Trophoblast cell (in vitro differentiated cells and primary cell): ENCODE measurements around the gene CLIC4.

Source experiments
- DNase-seq, 2 donors: peaks; one replicate each; pipeline ENCODE4 v3.0.0-alpha.2; 2016
- H2AFZ ChIP-seq: 2 replicates; pipeline ENCODE4 v1.6.1; 2013; ENCODE audit warnings: low read length, moderate library complexity, mild to moderate bottlenecking; ENCODE audit not compliant: insufficient read depth, poor library complexity
- H2AK5ac ChIP-seq: 2 replicates; pipeline ENCODE4 v1.6.1; 2013; ENCODE audit warnings: mild to moderate bottlenecking, low read length
- H2BK120ac ChIP-seq: 2 replicates; pipeline ENCODE4 v1.6.1; 2013; ENCODE audit warnings: low read length, mild to moderate bottlenecking, moderate library complexity; ENCODE audit not compliant: insufficient read depth, poor library complexity
- H2BK12ac ChIP-seq: 2 replicates; pipeline ENCODE4 v1.6.1; 2013; ENCODE audit warnings: mild to moderate bottlenecking, low read length, moderate library complexity
- H2BK5ac ChIP-seq: 2 replicates; pipeline ENCODE4 v1.6.1; 2013; ENCODE audit warnings: low read length, low read depth, moderate library complexity, mild to moderate bottlenecking; ENCODE audit not compliant: poor library complexity
- H3K14ac ChIP-seq: 2 replicates; pipeline ENCODE4 v1.6.1; 2013; ENCODE audit warnings: mild to moderate bottlenecking, low read length
- H3K18ac ChIP-seq: 2 replicates; pipeline ENCODE4 v1.6.1; 2013; ENCODE audit warnings: mild to moderate bottlenecking, low read length
- H3K23ac ChIP-seq: 2 replicates; pipeline ENCODE4 v1.6.1; 2013; ENCODE audit warnings: low read length
- H3K27ac ChIP-seq: 2 replicates; pipeline ENCODE4 v1.5.1; 2013; ENCODE audit warnings: low read depth, mild to moderate bottlenecking, inconsistent platforms, low read length, moderate library complexity
- H3K27me3 ChIP-seq: 2 replicates; pipeline ENCODE4 v1.6.1; 2013; ENCODE audit warnings: inconsistent platforms, mild to moderate bottlenecking, low read length, moderate library complexity; ENCODE audit not compliant: insufficient read depth
- H3K36me3 ChIP-seq, 2 experiments: 1 replicate in 1 of 2; 2 replicates in 1 of 2; pipeline ENCODE4 v1.6.1; 2013; ENCODE audit warnings: low read length in 2 of 2, mild to moderate bottlenecking in 2 of 2, moderate library complexity in 1 of 2; ENCODE audit not compliant: insufficient read depth in 2 of 2, control insufficient read depth in 1 of 2
- H3K4ac ChIP-seq: 2 replicates; pipeline ENCODE4 v1.6.1; 2013; ENCODE audit warnings: low read depth, mild to moderate bottlenecking, low read length, moderate library complexity
- H3K4me1 ChIP-seq, 2 experiments: 1 replicate in 1 of 2; 2 replicates in 1 of 2; pipeline ENCODE4 v1.6.1; 2013; ENCODE audit warnings: low read length in 2 of 2, mild to moderate bottlenecking in 2 of 2, moderate library complexity in 1 of 2; ENCODE audit not compliant: insufficient read depth in 2 of 2, control insufficient read depth in 1 of 2
- H3K4me2 ChIP-seq: 2 replicates; pipeline ENCODE4 v1.6.1; 2013; ENCODE audit warnings: inconsistent platforms, mild to moderate bottlenecking, low read length, moderate library complexity
- H3K4me3 ChIP-seq: 2 replicates; pipeline ENCODE4 v1.5.1; 2013; ENCODE audit warnings: mild to moderate bottlenecking, low read depth, low read length, inconsistent platforms
- H3K79me1 ChIP-seq: one replicate; pipeline ENCODE4 v1.6.1; 2013; ENCODE audit warnings: low read length
- H3K79me2 ChIP-seq: 2 replicates; pipeline ENCODE4 v1.6.1; 2013; ENCODE audit warnings: low read length, mild to moderate bottlenecking; ENCODE audit not compliant: control insufficient read depth, insufficient read depth, poor library complexity
- H3K9ac ChIP-seq: 2 replicates; pipeline ENCODE4 v1.6.1; 2013; ENCODE audit warnings: mild to moderate bottlenecking, low read length
- H3K9me3 ChIP-seq: 2 replicates; pipeline ENCODE4 v1.6.1; 2013; ENCODE audit warnings: low read depth, mild to moderate bottlenecking, control low read depth, inconsistent platforms, low read length; ENCODE audit not compliant: insufficient read depth
- H4K12ac ChIP-seq: 2 replicates; pipeline ENCODE4 v1.6.1; 2013; ENCODE audit warnings: low read depth, mild to moderate bottlenecking, low read length, moderate library complexity
- H4K8ac ChIP-seq: 2 replicates; pipeline ENCODE4 v1.6.1; 2013; ENCODE audit warnings: low read depth, mild to moderate bottlenecking, low read length, moderate library complexity
- H4K91ac ChIP-seq: one replicate; pipeline ENCODE4 v1.6.1; 2013; ENCODE audit warnings: low read depth, mild to moderate bottlenecking, low read length, moderate library complexity
- whole genome bisulfite sequencing: extraction: QIAGEN DNeasy Blood & Tissue Kit; methylation state at CpG from one replicate; pipeline ENCODE4 v1.1.7; 2013; ENCODE audit warnings: missing lambda C conversion rate; ENCODE audit not compliant: insufficient read length, insufficient coverage; ENCODE audit errors: extremely low coverage; 5-methylcytosine and 5-hydroxymethylcytosine counted together

Gene CLIC4

GRCh38 chr1:24861821-24862727 is 116.8 kb downstream of the CLIC4 start:
- H3K27ac ChIP-seq = no peak overlapping the region
- H3K79me2 ChIP-seq = no peaks in the 10 kb centered on the region
- H4K8ac ChIP-seq = no peak overlapping the region
- no peak overlapping the region for H3K9ac ChIP-seq
- H3K79me1 ChIP-seq = no peaks in the 10 kb centered on the region
- no peak for DNase-seq
- no peak overlapping the region for H3K14ac ChIP-seq
- H3K4me1 ChIP-seq = peaks cover 0 to 3% of the 10 kb centered on the region in 2 experiments
- no peak overlapping the region for H3K4me3 ChIP-seq
- no peak overlapping the region for H3K4ac ChIP-seq
- H3K36me3 ChIP-seq = no peaks in the 10 kb centered on the region
- no peak overlapping the region for H2AFZ ChIP-seq
- H4K12ac ChIP-seq = no peak overlapping the region
- H3K27me3 ChIP-seq = no peaks in the 10 kb centered on the region
- H2BK12ac ChIP-seq = no peak overlapping the region
- H3K23ac ChIP-seq = no peak overlapping the region
- H4K91ac ChIP-seq = no peak overlapping the region
- H2AK5ac ChIP-seq = no peak overlapping the region
- no peak overlapping the region for H3K18ac ChIP-seq
- H3K9me3 ChIP-seq = no peaks in the 10 kb centered on the region
- no peak overlapping the region for H2BK5ac ChIP-seq
- H2BK120ac ChIP-seq = no peak overlapping the region
- no peak overlapping the region for H3K4me2 ChIP-seq
- WGBS = no CpG with 5 or more reads among the region's 28 CpGs

GRCh38 chr1:24862775-24863483 is 117.7 kb downstream of the CLIC4 start:
- Histone ChIP-seq H3K4me2 (no peak overlapping the region), H3K9me3 (no peaks in the 10 kb centered on the region), H3K18ac (no peak overlapping the region), H3K23ac (no peak overlapping the region), H4K91ac (no peak overlapping the region), H2BK120ac (no peak overlapping the region), H3K4me3 (no peak overlapping the region), H2BK12ac (no peak overlapping the region), H4K8ac (no peak overlapping the region), H3K14ac (no peak overlapping the region), H3K79me2 (no peaks in the 10 kb centered on the region), H2AFZ (no peak overlapping the region), H3K79me1 (no peaks in the 10 kb centered on the region), H3K4me1 (peaks cover 0 to 3% of the 10 kb centered on the region in 2 experiments), H2BK5ac (no peak overlapping the region), H3K27ac (no peak overlapping the region), H3K9ac (no peak overlapping the region), H2AK5ac (peak overlapping the region; percentile 12), H4K12ac (no peak overlapping the region), H3K4ac (no peak overlapping the region), H3K36me3 (no peaks in the 10 kb centered on the region), H3K27me3 (no peaks in the 10 kb centered on the region)
- no CpG with 5 or more reads among the region's 12 CpGs for WGBS
- DNase-seq = no peak

- H3K4me3 ChIP-seq = no peak overlapping the region
- no peak overlapping the region for H2AFZ ChIP-seq
- no peaks in the 10 kb centered on the region for H3K79me1 ChIP-seq
- H3K27ac ChIP-seq = no peak overlapping the region
- no peaks in the 10 kb centered on the region for H3K9me3 ChIP-seq
- no peak overlapping the region for H3K23ac ChIP-seq
- H3K14ac ChIP-seq = no peak overlapping the region
- no peak overlapping the region for H4K8ac ChIP-seq
- no peak for DNase-seq
- no peak overlapping the region for H3K9ac ChIP-seq
- H3K27me3 ChIP-seq = no peaks in the 10 kb centered on the region
- H2AK5ac ChIP-seq = no peak overlapping the region
- no peak overlapping the region for H2BK5ac ChIP-seq
- H3K4ac ChIP-seq = no peak overlapping the region
- H4K12ac ChIP-seq = no peak overlapping the region
- H3K4me2 ChIP-seq = no peak overlapping the region
- WGBS = no CpG with 5 or more reads among the region's 8 CpGs
- H2BK120ac ChIP-seq = no peak overlapping the region
- H3K4me1 ChIP-seq = peaks cover 0 to 3% of the 10 kb centered on the region in 2 experiments
- no peak overlapping the region for H2BK12ac ChIP-seq
- no peaks in the 10 kb centered on the region for H3K36me3 ChIP-seq
- H3K79me2 ChIP-seq = no peaks in the 10 kb centered on the region
- no peak overlapping the region for H3K18ac ChIP-seq
- H4K91ac ChIP-seq = no peak overlapping the region
These were observed 119.1 kb downstream of the CLIC4 start for GRCh38 chr1:24864370-24864777.

GRCh38 chr1:24865168-24865567 is 119.9 kb downstream of the CLIC4 start:
- Histone ChIP-seq H3K4me1 (peaks cover 0 to 3% of the 10 kb centered on the region in 2 experiments), H2BK5ac (no peak overlapping the region), H3K23ac (no peak overlapping the region), H2BK12ac (no peak overlapping the region), H2AK5ac (no peak overlapping the region), H4K8ac (no peak overlapping the region), H2BK120ac (no peak overlapping the region), H3K9me3 (no peaks in the 10 kb centered on the region), H3K79me2 (no peaks in the 10 kb centered on the region), H4K12ac (no peak overlapping the region), H3K36me3 (no peaks in the 10 kb centered on the region), H3K9ac (no peak overlapping the region), H3K27ac (no peak overlapping the region), H3K4me2 (no peak overlapping the region), H3K14ac (no peak overlapping the region), H3K4ac (no peak overlapping the region), H3K18ac (no peak overlapping the region), H2AFZ (no peak overlapping the region), H3K4me3 (no peak overlapping the region), H4K91ac (no peak overlapping the region), H3K79me1 (no peaks in the 10 kb centered on the region), H3K27me3 (no peaks in the 10 kb centered on the region)
- DNase-seq = no peak
- WGBS = no CpG with 5 or more reads among the region's 7 CpGs
